ENCODE measurements around the gene WAC.

Gene WAC

DNA sequence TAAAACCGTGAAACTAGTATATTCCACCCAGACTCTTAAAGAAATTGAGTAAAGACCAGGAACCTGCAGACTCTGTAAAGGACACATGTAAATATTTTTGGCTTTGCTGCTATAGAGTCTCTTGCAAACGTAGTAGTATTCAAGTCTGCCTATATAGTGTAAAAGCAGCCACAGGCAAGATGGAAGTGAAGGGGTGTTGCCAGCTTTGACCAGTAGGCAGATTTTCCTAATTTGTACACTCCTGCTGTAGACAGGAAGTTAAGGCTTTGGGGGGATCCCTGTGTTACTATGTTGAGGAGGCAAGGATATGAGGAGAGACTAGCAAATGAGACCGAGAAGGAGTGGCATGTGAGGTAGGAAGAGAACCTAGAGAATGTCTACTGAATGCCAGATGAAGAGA lies 27.7 kb downstream of the WAC start:
- no peak for DNase-seq (ENCODE audit: low read depth)
- no peak overlapping the region for H3K4me3 ChIP-seq (ENCODE audit: low read depth, low read length)
- TF ChIP-seq, protein P1, sequence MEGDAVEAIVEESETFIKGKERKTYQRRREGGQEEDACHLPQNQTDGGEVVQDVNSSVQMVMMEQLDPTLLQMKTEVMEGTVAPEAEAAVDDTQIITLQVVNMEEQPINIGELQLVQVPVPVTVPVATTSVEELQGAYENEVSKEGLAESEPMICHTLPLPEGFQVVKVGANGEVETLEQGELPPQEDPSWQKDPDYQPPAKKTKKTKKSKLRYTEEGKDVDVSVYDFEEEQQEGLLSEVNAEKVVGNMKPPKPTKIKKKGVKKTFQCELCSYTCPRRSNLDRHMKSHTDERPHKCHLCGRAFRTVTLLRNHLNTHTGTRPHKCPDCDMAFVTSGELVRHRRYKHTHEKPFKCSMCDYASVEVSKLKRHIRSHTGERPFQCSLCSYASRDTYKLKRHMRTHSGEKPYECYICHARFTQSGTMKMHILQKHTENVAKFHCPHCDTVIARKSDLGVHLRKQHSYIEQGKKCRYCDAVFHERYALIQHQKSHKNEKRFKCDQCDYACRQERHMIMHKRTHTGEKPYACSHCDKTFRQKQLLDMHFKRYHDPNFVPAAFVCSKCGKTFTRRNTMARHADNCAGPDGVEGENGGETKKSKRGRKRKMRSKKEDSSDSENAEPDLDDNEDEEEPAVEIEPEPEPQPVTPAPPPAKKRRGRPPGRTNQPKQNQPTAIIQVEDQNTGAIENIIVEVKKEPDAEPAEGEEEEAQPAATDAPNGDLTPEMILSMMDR (IDR thresholded peaks at IDR 0.05; ENCODE audit: low read depth, low read length, missing control alignments), result no peak
- in situ Hi-C loops (cut with HindIII; ENCODE audit: low sequenced_read_pairs), result no loop called here

DNA sequence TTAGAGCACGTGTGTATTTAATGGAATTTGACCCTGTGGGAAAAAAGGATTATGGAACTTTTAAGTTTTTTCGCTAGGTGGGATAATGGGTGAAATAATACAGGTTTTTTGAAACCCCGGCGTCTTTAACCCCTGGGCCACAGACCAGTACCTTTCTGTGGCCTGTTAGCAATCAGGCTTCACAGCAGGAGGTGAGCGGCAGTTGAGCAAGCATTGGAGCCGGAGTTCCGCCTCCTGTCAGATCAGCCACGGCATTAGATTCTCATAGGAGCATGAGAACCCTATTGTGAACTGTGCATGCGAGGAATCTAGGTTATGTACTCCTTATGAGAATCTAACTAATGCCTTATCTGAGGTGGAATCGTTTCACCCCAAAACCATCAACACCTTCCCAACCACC lies 28.6 kb downstream of the WAC start:
- TF ChIP-seq, protein P1 (IDR thresholded peaks at IDR 0.05; ENCODE audit: low read depth, low read length, missing control alignments), result no peak
- in situ Hi-C loops (cut with HindIII; ENCODE audit: low sequenced_read_pairs), result no loop called here
- DNase-seq (ENCODE audit: low read depth), result no peak
- no peak overlapping the region for H3K4me3 ChIP-seq (ENCODE audit: low read depth, low read length)

DNA sequence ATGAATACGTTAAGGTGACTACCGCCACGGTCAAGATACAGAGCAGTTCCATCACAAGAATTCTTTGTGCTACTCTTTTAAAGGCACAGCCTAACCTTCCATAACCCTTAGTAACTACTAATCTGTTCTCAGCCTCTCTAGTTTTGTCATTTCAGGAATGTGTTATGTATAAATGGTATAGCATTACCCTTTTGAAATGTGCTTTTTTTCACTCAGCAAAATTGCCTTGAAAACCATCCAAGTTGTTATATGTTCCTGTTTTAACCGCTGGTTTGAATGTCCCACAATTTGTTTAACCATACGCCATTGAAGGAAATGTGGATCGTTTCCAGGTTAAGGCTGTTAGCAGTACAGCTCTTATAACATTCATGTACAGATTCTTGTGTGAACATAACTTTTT lies 32.0 kb downstream of the WAC start:
- peak; percentile 49 for DNase-seq (ENCODE audit: low read depth)
- TF ChIP-seq, protein P1 (IDR thresholded peaks at IDR 0.05; ENCODE audit: low read depth, low read length, missing control alignments), result no peak
- in situ Hi-C loops (cut with HindIII; ENCODE audit: low sequenced_read_pairs), result no loop called here
- no peak overlapping the region for H3K4me3 ChIP-seq (ENCODE audit: low read depth, low read length)

DNA sequence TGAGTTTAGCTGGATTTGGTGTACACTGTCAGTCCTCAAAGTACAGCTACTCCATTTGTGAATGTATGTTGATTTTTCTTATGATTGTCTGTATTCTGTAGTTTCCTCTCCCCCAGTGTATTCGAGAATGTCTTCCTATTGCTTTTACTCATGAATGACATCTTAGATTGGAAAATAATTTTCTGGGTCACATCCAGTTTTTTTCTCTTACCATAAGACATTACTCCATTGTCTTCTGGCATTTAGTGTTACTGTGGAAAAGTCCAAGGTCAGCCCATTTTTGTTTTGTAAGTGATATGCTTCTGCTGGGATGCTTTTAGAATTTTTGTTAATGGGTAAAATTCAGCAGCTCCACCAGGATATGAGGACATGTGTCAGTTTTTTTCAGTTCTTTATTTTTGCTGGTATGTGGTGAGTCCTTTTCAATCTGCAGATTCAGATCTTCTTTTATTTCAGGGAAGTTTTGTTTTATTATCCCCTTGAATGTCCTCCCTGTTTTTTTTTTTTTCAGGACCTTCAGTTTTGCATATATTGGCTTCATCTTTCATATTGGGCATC lies 33.6 kb downstream of the WAC start:
- no peak for DNase-seq (ENCODE audit: low read depth)
- no peak overlapping the region for H3K4me3 ChIP-seq (ENCODE audit: low read depth, low read length)
- in situ Hi-C loops (cut with HindIII; ENCODE audit: low sequenced_read_pairs), result no loop called here
- TF ChIP-seq, protein P1 (IDR thresholded peaks at IDR 0.05; ENCODE audit: low read depth, low read length, missing control alignments), result no peak

DNA sequence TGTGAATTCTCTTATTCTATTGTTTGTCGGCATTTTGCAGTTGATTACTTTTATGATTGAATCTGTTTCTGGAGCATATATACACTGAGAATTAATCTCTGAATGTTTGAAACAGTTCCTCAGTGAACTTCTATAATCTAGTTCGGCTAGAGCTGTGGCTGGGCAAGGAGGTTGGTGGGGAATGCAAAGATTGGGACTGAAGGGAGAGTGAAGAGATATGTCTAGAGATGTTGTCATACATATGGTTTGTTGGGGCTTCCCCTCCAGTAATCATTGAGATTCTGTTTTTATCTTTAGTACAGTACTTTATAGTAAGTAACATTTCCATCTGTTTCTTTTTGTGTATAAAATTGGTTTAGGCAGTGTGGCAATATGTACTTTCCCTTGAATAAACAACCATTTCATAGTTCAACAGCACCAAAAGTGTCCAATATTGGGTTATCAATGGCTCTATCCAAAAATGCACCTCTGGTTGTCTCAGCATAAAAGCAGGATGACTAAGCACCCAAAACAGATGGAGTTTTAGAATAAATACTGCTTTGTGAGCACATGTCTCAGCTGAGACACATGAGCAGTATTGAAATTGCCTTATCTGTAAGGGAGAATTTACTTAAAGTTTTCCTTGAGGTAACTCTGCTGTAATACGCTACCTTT lies 36.7 kb downstream of the WAC start:
- in situ Hi-C loops (cut with HindIII; ENCODE audit: low sequenced_read_pairs), result no loop called here
- no peak overlapping the region for H3K4me3 ChIP-seq (ENCODE audit: low read depth, low read length)
- TF ChIP-seq, protein P1 (IDR thresholded peaks at IDR 0.05; ENCODE audit: low read depth, low read length, missing control alignments), result no peak
- DNase-seq (ENCODE audit: low read depth), result no peak

DNA sequence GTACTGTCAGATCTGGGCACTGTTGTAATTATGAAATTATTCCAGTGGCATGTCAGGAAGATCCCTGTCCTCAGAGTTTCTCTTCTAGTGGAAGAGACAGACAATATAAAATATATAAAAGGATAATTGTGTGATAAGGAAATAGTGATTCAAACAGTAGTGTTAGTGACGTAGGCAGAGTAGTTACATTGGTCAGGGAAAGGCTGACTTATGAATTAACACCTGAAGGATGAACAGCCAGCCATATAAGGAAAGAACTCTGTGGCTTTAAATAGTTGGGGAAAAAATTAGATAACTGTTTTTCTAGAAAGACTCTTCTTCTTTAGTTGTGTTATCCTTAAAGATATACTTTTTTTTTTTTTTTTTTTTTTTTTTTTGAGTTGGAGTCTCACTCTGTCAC lies 37.7 kb downstream of the WAC start:
- no peak for DNase-seq (ENCODE audit: low read depth)
- H3K4me3 ChIP-seq (ENCODE audit: low read depth, low read length), result no peak overlapping the region
- in situ Hi-C loops (cut with HindIII; ENCODE audit: low sequenced_read_pairs), result no loop called here
- TF ChIP-seq, protein P1 (IDR thresholded peaks at IDR 0.05; ENCODE audit: low read depth, low read length, missing control alignments), result no peak
